Measurements from ENCODE around the gene ZNF138. TPM values are rescaled to one million over a fixed set of nuclear protein-coding genes. Genes with fewer than 3 reads are reported as not detected.

The ZNF138 gene
- polyA plus RNA-seq, 1 donor (not counting 4 experiments of a cell fraction or from before 2014, with no cell fraction given), result 6.3 TPM

DNA sequence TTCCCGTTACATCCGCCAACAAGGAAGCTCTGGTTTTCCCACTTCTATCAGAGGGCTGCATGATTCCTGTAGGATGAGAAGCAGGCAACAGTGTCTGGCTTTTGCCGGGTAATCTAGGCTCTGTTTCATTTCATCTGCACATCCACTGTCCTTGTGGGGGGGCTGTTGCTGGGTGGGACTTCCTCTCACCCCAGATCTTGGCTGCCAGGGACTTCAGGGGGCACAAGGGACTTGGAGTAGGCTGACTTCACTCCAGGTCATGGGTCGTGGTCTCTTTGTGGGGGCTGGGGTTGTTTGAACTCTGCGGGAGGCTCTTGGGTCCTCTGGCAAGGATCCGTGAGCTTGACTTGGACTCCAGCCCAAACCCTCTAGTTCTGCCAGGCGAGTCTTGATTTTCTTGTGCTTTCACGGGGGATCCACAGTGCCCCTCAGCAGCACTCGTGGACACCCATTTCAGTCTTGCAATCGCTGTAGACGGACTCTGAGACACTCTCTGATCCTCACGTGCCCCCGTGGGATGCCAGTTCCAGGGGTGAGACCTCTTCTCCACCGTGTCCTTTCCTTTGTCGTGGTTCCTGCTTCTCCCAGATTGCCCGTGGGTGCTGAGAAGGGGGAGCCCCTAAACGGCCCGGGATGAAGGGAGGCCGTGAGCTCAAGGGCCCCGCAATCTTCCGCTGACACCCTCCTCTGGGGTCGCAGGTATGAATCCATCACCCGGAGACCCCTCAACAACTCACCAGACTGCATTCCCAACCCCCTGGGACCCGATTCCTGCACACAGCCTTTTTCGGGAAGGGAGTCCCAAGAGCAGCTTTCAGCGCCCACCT is 87.4 kb downstream of the ZNF138 start:
- FAIRE-seq, result no peak

DNA sequence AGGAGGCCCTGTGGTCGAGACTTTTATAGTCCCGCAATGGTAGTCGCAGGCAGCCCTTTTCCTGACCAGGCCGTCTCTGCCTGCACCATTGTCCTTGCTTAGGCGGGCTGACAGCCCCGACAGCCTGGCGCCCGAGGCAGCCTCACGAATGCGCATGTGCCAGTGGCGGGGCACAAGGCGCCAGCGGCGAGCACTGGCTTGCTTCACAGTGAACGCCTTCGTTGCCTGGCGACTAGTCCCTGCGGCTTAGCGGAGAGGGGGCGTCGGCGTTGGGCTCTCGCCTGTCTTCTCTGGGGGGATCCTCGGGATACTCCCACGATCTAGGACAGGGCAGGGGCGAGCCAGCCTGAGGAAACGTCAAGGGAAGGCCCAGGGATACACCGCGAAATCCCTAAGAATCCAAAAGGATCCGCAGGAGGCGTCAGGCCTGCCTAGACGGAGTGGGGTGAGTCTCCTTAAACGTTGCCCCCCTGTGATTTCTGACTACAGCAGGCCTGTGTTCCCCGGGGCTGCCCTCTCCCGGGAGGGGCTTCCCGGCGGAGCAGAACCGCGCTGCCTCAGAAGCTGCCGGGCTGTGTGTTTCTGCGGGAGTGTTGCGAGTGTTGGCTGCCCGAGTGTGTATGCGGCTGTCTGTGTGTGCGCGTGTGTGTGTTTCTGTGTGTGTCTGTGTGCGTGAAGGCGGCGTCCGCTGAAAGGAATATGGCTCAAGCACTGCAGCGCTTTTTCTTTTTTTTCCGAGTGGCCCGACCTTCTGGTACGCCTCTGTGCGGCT is 88.3 kb downstream of the ZNF138 start:
- Histone ChIP-seq H3K4me1 (ENCODE audit: control insufficient read depth, extremely low read depth, insufficient read depth, low read length) (peaks cover 2% of the 10 kb centered on the region), H3K27ac (ENCODE audit: control insufficient read depth, insufficient read depth, low read length) (no peak overlapping the region), H3K79me2 (ENCODE audit: control insufficient read depth, insufficient read depth, low read length) (no peaks in the 10 kb centered on the region), H3K4me2 (ENCODE audit: control insufficient read depth, extremely low read depth, insufficient read depth, low read depth, low read length) (peak overlapping the region; percentile 81), H3K9me3 (ENCODE audit: control insufficient read depth, low read depth, low read length) (peaks cover 7% of the 10 kb centered on the region), H4K20me1 (ENCODE audit: control insufficient read depth, extremely low read depth, insufficient read depth, low read length) (no peaks in the 10 kb centered on the region), H3K9ac (ENCODE audit: control insufficient read depth, extremely low read depth, insufficient read depth, low read length) (peak overlapping the region; percentile 56), H3K9me1 (ENCODE audit: control insufficient read depth, extremely low read depth, insufficient read depth, low read length) (no peaks in the 10 kb centered on the region), H3K36me3 (ENCODE audit: control insufficient read depth in 2 of 2, extremely low read depth in 1 of 2, insufficient read depth in 2 of 2, low read length in 2 of 2) (no peaks in the 10 kb centered on the region), H2AFZ (ENCODE audit: control insufficient read depth, low read length) (peak overlapping the region; percentile 86), H3K4me3 (ENCODE audit: control insufficient read depth in 2 of 3, extremely low read depth in 1 of 3, insufficient read depth in 2 of 3, low read depth in 1 of 3, low read length in 3 of 3) (peak overlapping the region; percentile 43 to 63 (median 58)), H3K27me3 (ENCODE audit: control insufficient read depth, extremely low read depth, insufficient read depth, low read length) (peaks cover 3% of the 10 kb centered on the region)
- DNase-seq (ENCODE audit: low read depth, low spot score), result no peak
- no peak for FAIRE-seq
- dilution Hi-C loops (cut with MboI; ENCODE audit: extremely low pct_ligation_motif_present, low sequenced_read_pairs), result no loop called here
- peak; percentile 57 for TF ChIP-seq EZH2 (IDR thresholded peaks at IDR 0.05; ENCODE audit: low read length)
- no peak for TF ChIP-seq CTCF (optimal IDR thresholded peaks at IDR 0.05 in 1 of 3, IDR thresholded peaks at IDR 0.05 in 1 of 3, conservative IDR thresholded peaks at IDR 0.05 in 1 of 3; ENCODE audit: extremely low read depth in 1 of 3, insufficient read depth in 2 of 3, low read length in 3 of 3)

More for the DNA sequence above, 87.4 kb downstream of the ZNF138 start:
- H3K9me1 ChIP-seq (ENCODE audit: control insufficient read depth, extremely low read depth, insufficient read depth, low read length), result no peaks in the 10 kb centered on the region
- dilution Hi-C loops (cut with MboI; ENCODE audit: extremely low pct_ligation_motif_present, low sequenced_read_pairs), result no loop called here
- TF ChIP-seq EZH2 (IDR thresholded peaks at IDR 0.05; ENCODE audit: low read length) (no peak), CTCF (optimal IDR thresholded peaks at IDR 0.05 in 1 of 3, IDR thresholded peaks at IDR 0.05 in 1 of 3, conservative IDR thresholded peaks at IDR 0.05 in 1 of 3; ENCODE audit: extremely low read depth in 1 of 3, insufficient read depth in 2 of 3, low read length in 3 of 3) (no peak)
- no peak overlapping the region for H3K9ac ChIP-seq (ENCODE audit: control insufficient read depth, extremely low read depth, insufficient read depth, low read length)
- no peak for DNase-seq (ENCODE audit: low read depth, low spot score)
- peak overlapping the region; percentile 81 for H3K4me2 ChIP-seq (ENCODE audit: control insufficient read depth, extremely low read depth, insufficient read depth, low read depth, low read length)
- H3K9me3 ChIP-seq (ENCODE audit: control insufficient read depth, low read depth, low read length), result peaks cover 7% of the 10 kb centered on the region
- no peak overlapping the region for H3K4me3 ChIP-seq (ENCODE audit: control insufficient read depth in 2 of 3, extremely low read depth in 1 of 3, insufficient read depth in 2 of 3, low read depth in 1 of 3, low read length in 3 of 3)
- H2AFZ ChIP-seq (ENCODE audit: control insufficient read depth, low read length), result peak overlapping the region; percentile 86
- no peaks in the 10 kb centered on the region for H4K20me1 ChIP-seq (ENCODE audit: control insufficient read depth, extremely low read depth, insufficient read depth, low read length)
- H3K4me1 ChIP-seq (ENCODE audit: control insufficient read depth, extremely low read depth, insufficient read depth, low read length), result peaks cover 2% of the 10 kb centered on the region
- H3K79me2 ChIP-seq (ENCODE audit: control insufficient read depth, insufficient read depth, low read length), result no peaks in the 10 kb centered on the region
- peaks cover 3% of the 10 kb centered on the region for H3K27me3 ChIP-seq (ENCODE audit: control insufficient read depth, extremely low read depth, insufficient read depth, low read length)
- no peak overlapping the region for H3K27ac ChIP-seq (ENCODE audit: control insufficient read depth, insufficient read depth, low read length)
- no peaks in the 10 kb centered on the region for H3K36me3 ChIP-seq (ENCODE audit: control insufficient read depth in 2 of 2, extremely low read depth in 1 of 2, insufficient read depth in 2 of 2, low read length in 2 of 2)

Other genes with a start within 250 kb of the ZNF138 start
- 1.9 to 4.5 TPM (median 2.6 TPM) in 3 replicates for gene ZNF680, start 231.4 kb upstream of the ZNF138 start, polyA plus RNA-seq
- 2.9 to 5.5 TPM (median 3.8 TPM) in 3 replicates for gene ZNF107, start 128.3 kb upstream of the ZNF138 start, polyA plus RNA-seq
- gene ZNF273, start 108.8 kb downstream of the ZNF138 start, polyA plus RNA-seq, result 3.1 to 4.7 TPM (median 4.3 TPM) in 3 replicates
- 0.44 to 2.3 TPM (median 1.8 TPM) in 3 replicates for gene ZNF117, start 196.6 kb downstream of the ZNF138 start, polyA plus RNA-seq
- 1.1 to 5.1 TPM (median 3.1 TPM) in 3 replicates for gene ERV3-1, start 212.3 kb downstream of the ZNF138 start, polyA plus RNA-seq

Data from keratinocyte (primary cell).